CD4-positive, alpha-beta T cell treated with Interleukin-4 for 1 hour (primary cell): ENCODE measurements around the gene RBBP5.
A peak's percentile ranks its signal among the peaks of the same experiment; 100 is the strongest.
"Not testable (repeated sequence)": the region's sequence is repeated elsewhere in the genome, so short reads cannot be mapped to it uniquely, and the experiment has no call there.

ENCODE experiments used
- DNase-seq, 2 donors: peaks; one replicate each; pipeline ENCODE4 v3.0.0-alpha.2; 2020 to 2022

Gene RBBP5, protein sequence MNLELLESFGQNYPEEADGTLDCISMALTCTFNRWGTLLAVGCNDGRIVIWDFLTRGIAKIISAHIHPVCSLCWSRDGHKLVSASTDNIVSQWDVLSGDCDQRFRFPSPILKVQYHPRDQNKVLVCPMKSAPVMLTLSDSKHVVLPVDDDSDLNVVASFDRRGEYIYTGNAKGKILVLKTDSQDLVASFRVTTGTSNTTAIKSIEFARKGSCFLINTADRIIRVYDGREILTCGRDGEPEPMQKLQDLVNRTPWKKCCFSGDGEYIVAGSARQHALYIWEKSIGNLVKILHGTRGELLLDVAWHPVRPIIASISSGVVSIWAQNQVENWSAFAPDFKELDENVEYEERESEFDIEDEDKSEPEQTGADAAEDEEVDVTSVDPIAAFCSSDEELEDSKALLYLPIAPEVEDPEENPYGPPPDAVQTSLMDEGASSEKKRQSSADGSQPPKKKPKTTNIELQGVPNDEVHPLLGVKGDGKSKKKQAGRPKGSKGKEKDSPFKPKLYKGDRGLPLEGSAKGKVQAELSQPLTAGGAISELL

DNA sequence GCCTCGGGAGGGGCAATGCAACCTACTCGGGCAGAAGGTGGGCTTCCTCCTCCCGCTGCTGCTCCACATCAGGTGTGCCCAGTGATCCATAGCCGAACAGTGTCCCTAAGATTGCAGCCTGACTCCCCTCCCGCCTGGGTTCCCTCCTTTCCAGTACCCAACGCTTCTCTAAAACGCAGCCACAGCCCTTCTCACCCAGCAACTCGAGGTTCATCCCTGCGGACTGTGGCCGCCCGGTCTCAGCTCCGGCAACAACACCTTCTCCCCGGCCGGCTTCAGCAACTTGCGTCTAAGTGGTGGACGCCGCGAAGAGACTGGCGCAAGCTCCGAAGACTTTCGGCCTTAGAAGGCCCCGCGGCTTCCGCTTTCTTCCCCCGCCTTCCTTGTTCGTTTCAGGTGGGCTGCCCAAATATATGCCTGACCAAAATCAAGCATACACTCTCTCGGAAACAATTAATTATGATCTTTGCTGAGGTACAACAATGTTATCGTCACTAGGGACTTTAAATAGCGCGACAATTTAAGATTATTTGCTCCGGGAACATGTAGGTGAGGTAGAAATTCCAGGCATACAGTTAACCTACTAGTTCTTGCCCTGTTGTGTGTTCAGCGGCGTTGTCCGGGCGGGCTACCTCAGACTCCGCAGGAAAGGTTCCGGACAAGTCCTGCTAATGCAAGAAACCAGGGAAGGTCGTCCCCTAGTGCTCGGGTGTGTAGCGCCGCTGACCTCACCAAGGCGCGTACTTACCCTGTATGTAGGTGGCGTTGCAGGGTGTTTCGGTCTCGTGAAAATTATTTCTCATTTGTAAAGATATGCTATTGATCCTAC, at the start of gene RBBP5:
TSS of gene RBBP5 (minus strand) at position 319 of the 829 bp plus-strand sequence. CDS start at position 214, 105 bp downstream.
- peak; percentile 97 for DNase-seq

DNA sequence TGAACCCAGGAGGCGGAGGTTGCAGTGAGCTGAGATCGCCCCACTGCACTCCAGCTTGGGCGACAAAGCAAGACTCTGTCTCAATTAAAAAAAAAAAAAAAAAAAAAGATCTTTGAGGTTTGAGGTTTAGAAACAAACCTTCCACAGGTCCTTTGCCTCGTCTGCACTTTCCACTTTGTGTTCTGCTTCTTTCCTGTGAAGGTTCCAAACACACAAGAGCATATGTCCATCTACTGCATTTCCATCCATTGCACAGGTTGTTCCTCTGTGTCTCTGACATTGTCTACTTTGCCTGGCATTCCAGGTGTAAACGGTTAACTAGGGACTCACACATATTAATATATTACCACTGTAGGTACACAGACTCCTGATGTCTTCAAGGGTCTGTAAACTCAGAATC, 49.6 kb upstream of the RBBP5 start:
- DNase-seq = peak in 1 of 2 donors; percentile 21

DNA sequence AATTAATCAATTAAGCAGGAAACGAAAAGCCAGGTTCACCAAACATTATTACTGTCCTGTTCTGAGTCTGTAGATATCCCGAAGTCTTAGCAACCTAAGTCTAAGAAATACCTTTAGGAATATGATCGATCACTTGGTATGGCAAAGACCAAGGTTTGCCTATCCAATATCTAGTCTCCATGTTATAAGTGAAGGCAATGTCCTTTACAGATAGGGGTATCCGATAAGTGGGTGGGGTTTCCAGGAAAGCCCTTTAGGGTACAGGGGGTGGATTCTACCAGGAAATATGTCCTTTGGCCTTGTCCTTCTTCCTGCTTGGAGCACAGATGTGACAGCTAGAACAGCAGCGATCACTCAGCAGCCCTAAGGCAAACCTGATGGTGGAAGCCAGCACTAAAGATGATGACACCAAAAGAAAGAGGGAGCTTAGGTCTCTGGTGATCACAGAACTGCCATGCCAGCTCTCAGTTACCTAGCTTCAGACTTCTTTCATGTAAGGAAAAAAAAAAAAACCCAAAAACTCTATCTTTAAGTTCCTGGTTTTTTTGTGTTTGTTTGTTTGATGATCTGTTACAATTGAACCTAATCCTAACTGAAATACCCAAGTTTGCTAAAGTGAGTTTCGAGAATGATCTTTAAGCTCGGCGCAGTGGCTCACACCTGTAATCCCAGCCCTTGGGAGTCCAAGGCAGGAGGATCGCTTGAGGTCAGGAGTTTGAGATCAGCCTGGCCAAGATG, 48.9 kb upstream of the RBBP5 start:
- no peak for DNase-seq

DNA sequence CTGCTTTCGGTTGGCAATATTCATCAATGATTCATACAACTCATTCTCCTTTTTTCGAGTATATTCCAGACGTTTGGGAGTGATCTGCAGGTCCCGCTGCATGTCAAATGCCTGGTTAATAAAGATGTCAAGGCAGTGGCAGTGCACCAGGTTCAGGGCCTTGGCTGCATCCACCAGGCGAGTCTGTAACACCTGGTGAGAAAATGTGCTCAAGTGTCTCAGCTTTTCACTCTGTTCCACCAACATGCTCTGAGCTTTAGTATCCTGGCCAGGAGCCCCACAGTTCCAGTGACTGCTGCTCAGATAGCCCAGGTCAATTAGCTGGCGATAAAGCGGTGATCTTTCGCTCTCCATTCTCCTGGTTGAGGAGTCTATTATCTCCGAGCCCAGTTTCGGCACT, 47.5 kb upstream of the RBBP5 start:
- no peak for DNase-seq

DNA sequence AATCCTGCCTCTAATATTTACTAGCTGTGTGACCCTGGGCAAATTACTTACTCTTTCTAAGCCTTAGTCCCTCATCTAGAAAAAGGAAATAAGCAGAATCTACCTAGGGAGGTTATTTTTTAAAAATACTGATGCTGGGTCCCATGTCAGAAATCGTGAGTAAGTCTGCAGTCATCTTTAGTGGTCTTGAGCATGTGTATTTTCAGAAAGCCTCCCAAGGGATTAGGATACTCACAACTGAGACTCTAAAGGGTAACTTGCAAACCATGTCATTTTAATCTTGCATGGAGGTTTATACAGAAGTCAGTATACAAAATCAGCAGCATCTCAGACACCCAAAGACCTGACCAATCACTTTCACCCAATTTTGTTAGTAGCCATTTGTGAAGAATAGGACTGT, 46.5 kb upstream of the RBBP5 start:
- DNase-seq = no peak

DNA sequence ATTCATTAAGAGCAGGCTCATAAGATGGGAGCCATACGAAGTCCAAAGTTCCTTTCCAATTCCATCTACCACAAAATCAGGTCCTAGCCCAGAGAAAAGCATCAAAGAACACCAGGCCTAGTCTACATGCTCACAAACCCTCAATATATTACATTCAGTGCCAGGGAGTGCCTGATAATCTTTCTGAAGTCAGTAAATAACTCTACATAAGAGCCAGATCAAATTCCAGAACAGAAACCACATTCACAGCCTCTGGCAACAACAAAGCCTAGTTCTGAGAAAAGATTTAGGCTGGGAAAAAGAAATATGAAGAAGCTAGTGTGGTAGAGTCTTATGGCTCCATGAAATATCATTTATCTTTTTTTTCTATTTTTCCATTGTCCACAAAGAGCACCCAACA, 40.5 kb upstream of the RBBP5 start:
- DNase-seq = no peak

DNA sequence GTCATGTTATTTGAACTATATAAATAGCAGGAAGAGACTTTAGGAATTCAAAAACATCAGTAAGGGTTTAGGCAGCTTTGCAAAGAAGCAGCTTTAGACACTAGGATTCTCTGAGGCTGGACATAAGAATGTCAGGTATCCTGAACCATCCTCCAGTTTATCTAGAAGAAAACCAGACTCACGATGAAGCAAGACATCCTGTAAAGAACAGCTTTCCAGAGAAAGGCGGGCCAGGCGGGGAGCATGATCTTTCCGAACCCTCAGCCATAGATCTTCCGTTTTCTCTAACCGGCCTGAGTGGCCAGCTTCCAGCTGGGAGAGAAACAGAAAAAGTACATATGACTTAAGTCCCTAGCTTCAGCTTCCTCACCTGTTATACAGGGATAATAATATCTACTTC, 39.3 kb upstream of the RBBP5 start:
- DNase-seq = no peak

DNA sequence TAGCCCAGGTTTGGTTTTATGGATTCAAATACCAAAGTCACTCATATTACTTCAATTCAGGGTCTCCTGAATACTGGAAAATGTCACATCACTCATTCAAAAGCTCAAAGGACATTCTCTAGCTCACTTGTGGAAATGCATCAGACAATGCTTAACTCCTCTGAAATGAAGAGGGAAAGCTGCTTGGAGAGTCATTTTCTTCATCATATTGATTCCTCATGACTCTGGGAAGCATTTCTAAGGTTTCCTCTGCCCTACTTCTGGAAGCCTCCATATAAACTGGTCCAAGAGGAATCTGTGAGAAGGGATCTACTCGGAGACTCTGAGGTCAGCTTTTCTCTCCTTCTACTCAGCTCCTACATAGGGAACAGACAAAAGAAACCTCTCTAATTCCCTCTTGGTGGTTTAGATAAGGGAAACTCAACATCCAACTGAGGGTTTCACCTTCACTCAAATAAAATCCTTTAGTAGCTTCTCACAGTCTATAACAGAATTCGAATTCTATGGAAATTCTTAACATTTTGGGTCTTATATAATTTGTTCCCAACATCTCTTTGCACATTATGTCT, 36.4 kb upstream of the RBBP5 start:
- DNase-seq = no peak

DNA sequence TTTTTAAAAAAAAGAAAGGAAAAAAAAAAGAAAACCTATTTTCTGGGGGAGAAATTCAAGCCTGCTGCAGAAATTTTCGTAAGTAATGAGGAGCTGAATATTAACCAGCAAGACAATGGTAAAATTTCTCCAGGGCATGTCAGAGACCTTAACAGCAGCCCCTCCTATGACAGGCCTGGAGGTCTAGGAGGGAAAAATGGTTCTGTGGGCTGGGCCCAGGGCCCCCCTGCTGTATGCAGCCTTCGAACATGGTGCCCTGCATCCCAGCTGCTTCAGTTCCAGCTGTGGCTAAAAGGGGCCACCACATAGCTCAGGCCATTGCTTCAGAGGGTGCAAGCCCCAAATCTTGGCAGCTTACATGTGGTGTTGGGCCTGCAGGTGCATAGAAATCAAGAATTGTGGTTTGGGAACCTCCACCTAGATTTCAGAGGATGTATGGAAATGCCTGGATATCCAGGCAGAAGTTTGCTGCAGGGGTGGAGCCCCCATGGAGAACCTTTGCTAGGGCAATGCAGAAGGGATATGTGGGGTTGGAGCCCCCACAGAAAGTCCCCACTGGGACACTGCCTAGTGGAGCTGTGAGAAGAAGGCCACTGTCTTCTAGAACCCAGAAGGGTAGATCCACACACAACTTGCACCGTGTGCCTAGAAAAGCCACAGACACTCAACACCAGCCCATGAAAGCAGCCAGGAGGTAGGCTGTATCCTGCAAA, 34.0 kb upstream of the RBBP5 start:
- not testable (repeated sequence) for DNase-seq

DNA sequence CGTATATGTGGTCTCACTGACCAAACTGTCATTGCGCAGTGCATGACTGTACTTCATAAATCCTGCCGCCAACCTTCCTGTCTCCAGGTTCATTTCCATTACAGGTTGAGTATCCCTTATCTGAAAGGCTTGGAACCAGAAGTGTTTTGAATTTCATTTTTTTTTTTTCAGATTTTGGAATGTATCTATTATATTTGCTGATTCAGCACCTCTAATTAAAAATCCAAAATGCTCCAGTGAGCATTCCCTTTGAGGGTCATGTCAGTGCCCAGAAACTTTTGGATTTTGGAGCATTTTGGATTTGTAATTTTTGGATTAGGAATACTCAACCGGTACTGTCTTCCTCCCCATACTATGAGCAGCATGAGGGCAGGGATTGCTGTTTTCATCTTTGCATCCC, 30.7 kb upstream of the RBBP5 start:
- DNase-seq = no peak

DNA sequence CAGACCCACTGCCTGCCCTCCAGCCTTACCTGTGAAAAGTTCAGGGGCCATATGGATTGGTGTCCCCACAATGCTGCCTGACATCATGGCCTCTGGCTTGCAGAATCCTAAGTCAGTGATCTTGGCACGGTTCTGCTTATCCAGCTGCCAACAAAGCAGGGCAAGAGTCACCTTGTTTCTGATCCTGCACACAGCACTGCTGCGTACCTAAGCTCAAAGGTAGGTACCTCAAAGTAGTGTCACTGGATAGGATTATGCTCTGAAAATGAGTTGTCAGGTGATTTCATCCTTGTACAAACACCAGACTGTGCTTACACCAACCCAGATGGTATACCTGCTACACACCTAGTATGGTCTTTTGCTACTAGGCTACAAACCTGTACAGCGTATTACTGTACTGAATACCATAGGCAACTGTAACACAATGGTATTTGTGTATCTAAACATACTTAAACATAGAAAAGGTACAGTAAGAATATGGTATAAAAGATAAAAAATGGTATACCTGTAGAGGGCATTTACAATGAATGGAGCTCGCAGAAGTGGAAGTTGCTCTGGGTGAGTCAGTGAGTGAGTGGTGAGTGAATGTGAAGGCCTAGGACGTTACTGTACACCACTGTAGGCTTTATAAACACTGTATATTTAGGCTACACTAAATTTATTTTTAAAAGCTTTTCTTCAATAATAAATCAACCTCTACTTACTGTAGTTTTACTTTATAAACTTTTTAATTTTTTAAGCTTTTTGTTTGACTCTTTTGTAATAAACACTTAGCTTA, 29.1 kb upstream of the RBBP5 start:
- no peak for DNase-seq

DNA sequence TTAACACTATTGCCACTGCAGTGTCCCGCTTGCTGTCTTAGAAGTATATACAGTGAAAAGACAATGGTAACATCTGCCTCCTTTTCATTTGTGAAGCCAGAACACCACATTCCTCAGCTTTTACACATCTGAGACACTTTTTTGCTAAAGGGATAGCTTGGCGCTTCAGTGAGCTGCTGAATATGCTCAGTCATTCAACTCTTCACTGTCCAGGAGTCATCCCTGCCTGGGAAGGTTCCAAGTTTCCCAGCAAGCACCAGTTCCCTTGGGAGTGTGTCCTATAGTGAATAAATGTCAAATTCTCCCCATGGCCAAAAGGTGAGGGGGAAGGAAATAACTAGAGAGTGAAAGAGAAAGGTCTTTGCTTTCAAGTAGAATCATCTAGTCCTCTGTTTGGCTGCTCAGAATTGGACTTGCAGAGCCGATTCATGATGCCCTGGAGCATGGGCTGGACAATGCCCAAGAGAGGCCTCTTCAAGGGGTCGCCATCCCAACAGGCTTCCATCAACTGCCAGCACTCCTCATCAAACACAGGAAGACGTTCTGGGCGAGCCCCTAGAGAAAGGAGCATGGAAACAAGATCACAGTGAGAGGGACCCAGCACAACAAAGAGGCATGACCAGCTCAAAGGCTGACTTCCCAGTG, 25.5 kb upstream of the RBBP5 start:
- DNase-seq = no peak

DNA sequence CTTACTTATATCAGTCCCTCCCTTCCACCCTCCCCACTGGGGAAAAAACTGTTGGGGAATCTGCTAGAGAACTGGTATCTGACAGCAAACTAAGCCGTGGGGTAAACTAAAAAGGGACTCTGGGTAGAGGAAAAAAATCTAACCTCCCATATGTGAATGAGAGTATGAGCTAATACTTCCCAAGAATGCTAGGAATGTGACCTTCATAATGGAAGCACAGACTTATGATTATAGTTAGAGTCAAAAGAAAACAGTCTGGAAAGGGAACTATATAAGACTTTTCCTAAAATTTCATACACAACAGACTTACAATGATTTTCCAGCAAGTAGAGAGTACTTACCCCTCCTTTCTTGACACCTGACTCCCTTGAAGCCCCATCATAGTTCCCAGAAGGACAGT, 23.0 kb upstream of the RBBP5 start:
- DNase-seq = no peak

DNA sequence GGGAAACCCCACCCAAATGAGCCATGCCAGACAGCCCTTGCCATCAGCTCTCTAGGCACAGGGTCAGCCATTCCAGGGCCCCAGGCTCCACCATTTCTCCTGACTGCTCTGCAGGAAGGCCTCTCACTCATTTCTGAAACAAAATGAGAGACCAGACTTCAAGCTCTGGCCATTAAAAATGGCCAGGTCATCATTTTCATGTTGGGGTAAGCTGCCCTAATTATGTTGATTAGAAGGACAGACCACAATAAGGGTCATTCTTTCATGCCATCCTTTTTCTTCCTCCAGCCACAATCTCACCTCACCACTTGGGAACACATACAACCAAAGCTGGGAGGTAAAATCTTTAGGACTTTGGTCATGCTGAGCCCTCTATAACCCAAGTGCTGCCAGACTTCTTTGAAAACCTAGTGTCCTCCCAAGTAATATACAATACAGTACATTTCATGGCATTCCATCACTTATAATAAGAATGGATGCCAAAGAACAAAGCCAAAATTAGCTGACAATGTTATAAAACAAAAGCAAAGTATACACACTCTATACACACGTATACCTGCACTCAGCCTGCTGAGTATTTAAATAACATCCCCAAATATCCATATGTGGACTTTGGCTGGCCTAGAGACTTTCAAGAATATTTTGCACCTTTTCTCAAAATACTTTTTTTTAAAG, 22.4 kb upstream of the RBBP5 start:
- DNase-seq = no peak

DNA sequence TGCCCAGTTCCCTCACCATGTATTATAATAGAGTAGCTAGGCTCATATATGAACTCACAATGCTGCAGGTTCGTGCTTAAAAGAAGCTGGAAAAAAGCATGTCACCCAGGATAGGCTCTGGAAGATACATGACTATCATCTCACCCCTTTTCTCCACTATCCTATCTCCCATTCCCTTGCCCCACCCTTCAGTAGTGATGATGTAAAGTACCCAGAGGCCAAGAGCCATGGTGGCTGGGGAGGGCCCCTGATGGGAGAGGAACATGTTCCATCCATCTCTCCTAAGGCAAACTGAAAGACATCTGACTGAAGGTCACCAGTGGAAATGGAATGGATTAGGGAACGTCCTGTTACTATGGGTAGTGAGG, 20.3 kb upstream of the RBBP5 start:
- no peak for DNase-seq

DNA sequence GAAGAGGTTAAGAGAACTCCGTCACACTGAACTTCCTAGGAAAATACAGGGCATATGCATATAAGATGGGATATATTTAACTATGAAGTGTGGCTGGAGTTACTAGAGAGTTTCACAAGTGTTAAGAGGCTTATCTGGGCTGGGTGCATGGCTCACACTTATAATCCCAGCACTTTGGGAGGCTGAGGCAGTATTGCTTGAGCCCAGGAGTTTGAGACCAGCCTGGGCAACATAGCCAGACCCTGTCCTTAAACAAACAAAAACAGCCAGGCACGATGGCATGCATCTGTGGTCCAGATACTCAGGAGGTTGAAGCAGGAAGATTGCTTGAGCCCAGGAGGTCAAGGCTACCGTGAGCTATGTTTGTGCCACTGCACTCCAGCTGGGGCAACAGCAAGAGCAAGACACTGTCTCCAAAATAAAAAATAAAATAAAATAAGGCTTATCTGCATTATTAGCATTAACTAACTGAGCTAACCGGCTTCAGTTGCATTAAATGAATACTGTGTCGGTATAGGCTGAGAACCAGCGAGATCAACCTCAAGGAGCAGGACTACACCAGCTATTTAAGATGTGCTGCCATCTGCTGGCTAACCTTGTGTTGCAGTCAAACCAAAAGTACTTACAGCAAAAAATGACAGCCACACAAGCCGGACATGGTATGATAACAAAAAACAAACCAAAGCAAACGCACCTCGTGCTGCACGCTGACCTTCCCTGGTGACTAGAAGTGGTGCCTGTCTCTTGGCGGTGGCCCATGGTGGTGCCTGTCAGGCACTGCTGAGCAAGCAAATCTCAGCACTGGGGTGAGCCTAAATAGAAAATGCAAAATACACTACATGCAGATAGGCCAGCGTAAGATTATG, 19.7 kb upstream of the RBBP5 start:
- DNase-seq = peak; percentile 65 to 73

DNA sequence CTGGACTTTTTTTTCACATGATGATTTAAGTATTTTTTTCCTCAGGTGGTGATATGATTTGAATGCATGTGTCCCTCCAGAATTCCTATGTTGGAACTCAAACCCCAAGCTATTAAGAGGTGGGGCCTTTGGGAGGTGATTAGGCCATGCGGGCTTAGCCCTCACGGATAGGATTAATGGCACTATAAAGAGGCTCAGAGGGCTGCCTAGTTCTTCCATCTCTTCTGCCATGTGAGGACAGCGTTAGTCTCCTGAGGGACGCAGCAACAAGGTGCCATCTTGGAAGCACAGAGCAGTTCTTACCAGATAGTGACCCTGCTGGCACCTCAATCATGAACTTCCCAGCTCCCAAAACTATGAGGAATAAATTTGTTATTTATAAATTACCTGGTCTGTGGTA, 18.3 kb upstream of the RBBP5 start:
- DNase-seq = no peak

DNA sequence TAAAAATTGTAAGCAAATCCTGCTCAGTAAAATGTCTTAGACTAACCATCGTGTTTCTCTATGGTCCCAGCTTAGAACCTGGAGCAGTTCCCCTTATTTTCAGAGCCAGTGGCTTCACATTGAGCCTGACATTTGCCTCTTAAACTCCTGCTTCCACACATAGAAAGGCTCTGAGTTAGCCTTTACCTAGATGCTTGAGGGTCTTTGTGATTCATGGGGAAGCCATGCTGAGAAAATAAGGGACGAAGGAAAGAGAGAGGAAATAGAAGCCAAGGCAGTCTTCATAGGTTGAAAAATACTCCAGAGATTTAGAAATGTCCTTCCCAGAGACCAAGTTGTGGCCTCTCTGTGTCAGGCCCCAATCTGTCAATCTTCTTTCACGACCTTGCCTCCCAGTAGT, 16.1 kb upstream of the RBBP5 start:
- DNase-seq = no peak

DNA sequence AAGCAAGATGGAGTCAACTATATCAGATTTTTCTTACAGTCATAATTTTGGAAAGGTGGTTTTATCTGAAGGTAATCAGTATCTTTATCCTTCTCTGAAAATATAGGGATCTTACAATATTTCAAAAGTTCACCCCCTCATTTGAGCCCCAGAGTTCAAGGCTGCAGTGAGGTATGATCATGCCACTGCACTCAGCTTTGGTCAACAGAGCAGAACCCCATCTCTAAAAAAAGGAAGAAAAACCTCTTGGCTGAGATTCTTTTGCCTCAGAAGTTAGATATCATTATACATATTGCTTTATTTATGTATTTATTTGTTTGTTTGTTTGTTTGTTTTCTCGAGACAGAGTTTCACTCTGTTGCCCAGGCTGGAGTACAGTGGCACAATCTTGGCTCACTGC, 11.5 kb upstream of the RBBP5 start:
- no peak for DNase-seq
